Activated naive CD4-positive, alpha-beta T cell (primary cell): Measurements from ENCODE around the gene TMEM191C.
"Not testable (repeated sequence)": the region's sequence is repeated elsewhere in the genome, so short reads cannot be mapped to it uniquely, and the experiment has no call there.

Source experiments
- DNase-seq, 4 experiments: peaks; one replicate each; lab custom pipeline; 2025; lab: John Stamatoyannopoulos, UW

The TMEM191C gene

DNA sequence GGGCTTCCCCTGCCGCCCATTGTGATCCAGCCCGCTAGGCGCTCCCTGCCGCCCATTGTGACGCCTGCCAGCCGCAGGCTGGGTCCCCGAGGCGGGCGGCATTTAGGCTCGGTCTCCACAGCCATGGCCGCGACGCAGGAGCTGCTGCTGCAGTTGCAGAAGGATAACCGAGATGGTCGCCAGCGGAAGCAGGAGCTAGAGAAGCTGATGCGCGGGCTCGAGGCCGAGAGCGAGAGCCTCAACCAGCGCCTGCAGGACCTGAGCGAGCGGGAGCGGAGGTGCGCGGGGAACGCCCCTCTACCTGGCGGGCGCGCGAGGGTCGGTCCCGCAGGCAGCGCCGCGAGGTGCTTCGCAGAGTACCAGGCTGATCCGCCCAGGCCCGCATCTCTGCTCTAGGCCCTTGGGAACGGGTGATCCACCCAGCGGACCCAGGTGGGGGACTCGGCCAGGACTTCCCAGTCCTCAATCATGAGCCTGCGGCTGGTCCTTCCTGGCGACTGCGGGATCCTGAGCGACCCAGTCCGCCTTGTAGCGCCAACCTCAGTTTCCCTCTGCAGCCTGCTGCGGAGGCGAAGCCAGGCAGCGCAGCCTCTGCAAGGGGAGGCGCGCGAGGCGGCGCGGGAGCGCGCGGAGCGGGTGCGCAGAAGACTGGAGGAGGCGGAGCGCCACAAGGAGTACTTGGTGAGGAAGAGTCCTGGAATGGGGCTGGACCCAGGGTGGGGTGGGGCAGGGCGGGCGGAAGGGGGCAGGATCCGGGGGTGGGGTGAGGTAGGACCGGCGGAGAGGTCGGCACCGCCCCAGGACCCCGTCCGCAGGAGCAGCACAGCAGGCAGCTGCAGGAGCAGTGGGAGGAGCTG is at the start of gene TMEM191C:
TSS of gene TMEM191C (plus strand) at position 51 of the 857 bp plus-strand sequence. CDS start at position 124, 73 bp downstream.
- not testable (repeated sequence) for DNase-seq

DNA sequence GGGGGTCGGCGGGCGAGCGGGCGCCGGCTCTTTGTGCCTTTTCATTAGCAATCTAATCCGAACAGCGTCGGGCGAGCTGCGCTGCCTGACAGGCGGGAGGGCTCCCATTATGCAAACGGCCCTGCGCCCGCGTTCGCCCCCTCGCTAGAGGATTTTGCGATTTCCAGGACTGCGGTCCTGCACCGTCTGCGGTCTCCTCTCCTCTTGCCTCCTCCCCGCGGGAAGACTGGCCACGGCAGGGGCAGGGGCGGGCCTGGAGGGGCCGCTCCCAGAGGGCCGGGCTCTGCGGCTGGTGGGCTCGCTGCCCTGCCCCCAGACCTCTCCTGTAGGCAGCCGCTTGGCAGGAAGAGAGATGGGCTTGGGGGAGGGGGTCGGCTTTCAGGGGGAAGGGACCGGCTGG is 49.3 kb upstream of the TMEM191C start:
- DNase-seq: not testable (repeated sequence)

DNA sequence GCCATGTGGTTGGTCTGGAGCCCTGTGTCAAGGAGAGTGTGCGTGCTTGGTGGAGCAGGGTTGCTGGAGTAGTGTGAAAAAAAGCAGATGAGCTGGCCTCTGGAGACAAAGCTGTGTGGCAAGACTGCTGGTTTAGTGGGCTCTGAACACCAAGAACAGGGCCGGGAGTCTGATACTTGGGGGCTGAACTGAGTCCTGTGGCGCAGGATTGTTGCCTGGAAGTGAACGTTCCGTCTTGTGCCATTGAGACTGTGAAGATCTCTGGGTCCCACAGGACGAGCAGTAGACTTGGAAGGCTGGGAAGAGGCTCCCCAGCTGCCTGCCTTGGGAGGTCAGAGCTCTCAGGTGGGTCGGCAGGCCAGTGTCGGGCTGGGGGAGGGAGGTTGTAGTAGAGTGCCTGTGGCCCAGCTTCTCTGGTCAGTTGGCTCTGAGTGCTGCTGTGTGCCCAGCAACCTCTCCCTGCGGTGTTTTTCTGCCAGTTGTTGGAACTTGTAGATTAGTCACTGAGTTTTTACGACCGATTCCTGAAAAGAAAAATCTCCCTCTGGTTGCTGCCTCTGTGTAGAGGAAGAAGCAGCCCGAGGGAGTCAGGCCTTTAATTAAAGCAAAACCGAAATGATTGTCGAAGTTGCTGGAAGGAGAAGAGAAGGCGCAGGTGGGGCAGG is 48.1 kb upstream of the TMEM191C start:
- not testable (repeated sequence) for DNase-seq

DNA sequence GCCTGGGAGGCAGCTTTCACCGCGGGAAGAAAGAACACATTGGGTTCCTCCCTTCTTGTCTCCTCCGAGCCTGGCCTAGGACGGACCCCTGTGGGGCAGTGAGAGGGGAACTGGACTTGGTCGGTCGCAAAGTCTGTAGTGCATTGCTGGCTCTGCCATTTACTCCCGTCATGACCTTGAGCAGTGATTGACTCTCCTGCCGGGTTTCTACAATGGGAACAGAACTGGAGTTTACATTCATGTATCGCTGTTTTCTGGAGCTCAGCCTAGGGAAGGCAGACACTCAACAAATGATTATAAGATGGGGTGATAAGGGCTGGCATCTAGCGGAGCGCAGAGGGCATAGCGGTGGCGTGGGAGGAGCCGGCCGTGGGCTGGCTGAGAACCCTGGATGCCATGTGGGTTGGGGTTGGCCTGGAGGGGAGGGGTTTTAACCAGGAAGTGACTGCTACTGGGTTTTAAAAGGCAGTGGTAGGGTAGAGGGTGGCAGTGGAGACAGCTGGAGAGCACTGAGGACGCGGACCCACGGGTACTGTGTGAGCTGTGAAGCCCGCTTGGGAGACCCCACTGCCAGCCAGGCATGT is 46.9 kb upstream of the TMEM191C start:
- DNase-seq: not testable (repeated sequence)

DNA sequence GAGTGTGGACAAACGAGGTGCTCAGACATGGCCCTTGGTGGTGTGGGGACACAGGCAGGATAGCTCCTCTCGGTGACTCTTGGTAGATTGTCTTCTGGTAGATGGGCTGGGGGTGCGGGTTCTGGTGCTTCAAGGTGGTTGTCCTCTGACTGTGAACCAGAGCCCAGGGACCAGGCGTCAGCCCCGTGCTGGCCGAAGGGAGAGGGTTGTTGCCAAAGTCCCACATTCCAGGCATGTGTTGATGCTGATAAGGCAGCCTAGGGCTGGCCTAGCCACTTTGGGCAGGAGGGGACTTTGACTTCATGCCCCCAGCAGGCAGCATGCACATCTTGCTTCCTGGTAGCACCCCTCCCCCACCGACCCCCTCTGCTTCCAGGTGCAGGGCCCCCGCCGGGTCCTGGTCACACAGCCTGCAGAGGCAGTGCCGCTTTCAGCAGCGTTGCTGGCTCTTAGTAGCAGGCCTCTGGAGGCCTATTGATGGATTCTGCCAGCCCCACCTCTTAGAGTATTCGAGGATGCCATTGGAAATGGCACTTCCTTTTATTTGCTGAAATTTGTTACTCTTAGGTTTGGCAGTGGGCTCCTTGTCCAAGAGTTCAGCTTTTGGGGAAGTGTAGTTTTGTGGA is 43.0 kb upstream of the TMEM191C start:
- DNase-seq: not testable (repeated sequence)

DNA sequence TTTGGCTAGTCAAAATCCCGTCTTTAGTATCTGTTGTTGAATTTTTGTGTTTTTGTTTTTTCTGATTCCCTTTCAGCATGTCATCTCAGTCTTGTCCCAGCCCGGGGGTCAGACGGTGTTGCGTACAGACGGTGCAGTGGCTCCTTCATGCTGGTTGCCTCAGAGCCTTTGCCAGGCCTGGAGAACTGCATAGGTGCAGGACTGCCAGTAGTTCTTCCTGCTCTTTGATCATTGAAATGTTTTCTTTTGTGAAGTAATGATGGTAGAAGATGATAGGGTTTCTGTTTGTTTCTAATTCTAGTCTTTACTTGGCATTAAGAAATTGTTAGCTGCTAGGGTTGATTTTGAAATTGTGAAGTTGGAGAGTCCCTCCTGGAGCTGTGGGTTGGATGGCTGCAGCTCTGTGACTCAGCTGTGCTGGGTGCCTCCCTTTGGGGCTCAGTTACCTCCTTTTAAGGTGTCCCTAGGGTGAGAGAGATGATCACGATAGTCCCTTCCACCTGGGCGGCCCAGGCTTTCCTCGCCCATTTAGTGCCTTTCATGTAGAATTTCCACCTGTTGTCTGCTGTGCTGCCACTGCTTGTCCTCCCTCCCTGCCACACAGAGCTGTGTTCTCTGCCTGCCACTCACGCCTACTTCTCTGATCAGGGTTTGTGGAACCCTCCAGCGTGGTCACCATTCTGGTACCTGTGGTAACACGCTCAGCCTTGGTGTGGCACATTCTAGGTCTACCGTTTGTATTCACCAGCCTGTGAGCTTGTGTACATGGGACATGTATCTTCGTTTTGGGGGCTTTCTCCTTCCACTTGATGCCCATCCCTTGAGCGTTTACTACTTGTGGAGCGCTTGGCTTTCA is 32.6 kb upstream of the TMEM191C start:
- not testable (repeated sequence) for DNase-seq

DNA sequence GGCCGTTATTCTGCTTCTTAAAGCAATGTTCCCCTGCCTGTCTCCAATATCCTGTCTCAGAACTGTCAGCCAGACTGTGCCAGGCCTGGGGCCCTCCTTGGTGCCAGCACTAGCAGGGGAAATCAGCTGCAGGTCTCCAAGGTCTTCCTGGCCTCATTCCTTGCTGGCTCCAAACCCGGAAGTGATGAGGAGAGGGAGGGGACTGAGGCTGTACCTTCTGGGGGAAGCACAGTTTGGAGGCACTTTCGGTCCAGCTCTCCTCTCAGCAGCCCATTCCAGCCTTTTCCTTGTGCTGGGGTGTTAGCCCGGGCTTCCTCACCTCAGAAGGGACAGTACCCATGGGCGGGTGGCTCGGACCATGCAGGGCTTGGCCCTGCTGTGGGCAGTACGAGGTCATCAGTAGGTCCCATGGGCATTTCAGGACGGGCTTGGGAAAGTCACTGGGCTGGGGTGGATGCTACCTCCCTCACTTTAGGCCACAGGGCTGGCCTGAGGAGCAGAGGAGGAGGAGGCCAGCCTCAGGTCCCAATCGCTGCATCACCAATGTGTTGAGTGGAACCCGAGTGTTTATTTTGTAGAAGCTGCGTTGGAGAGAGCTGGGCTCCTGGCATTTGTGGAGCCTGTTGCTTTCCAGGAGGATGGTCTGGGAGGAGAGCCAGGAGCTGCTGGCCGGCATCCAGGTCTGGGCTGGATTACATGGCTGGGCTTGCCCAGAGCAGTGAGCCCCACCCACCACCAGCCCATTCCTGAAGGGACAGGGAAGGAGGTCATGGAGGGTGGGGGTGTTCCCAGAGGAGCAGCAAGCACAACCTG is 31.0 kb upstream of the TMEM191C start:
- DNase-seq: not testable (repeated sequence)

DNA sequence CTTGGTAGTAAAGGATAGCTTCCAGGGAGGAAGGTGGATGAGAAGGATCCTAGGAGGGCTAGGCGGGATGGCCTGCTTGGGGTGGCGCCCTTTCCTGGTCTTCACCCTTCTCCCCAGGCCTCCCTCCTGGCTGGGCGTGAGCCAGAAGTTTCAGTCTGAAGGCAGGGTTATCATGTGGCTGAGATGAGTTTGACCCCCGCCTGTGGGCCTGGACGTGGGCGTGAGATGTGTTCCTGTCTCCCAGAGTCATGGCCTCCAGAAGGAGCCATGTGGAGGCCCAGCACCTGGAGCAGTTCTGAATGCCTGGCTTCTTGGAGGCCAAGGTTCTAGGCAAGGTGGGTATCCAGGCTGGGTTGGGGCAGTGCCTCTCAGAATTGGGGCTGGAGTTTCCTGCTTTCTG is 29.2 kb upstream of the TMEM191C start:
- not testable (repeated sequence) for DNase-seq

DNA sequence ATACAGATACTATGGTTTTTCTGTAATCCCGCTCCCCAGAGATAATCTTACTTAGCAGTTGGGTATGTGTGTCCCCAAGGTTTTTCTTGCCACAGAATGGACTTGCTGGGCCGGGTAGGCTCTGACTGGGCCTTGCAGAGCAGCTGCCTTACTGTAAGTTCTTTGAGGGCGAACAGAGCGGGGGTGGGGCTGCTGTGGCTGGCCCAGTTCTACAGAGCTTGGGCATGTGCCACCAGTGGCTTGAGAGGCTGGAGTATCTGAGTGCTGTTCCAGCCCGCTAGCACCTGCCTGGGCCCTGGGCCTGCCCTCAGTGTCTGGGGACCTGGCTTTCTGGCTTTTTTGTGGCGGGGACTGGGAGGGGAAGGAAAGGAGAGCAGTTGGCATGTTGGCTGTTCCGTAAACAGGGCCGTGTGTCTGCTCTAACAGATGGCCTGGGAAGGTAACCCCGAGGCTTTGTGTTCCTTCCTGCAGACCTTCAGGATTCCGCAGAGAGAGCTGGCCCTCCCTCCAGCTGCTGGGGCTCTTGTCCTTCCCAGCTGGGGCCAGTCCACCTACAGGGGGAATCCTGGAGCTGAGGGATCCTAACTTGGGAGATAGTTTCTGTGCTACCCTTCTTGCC is 27.1 kb upstream of the TMEM191C start:
- not testable (repeated sequence) for DNase-seq

DNA sequence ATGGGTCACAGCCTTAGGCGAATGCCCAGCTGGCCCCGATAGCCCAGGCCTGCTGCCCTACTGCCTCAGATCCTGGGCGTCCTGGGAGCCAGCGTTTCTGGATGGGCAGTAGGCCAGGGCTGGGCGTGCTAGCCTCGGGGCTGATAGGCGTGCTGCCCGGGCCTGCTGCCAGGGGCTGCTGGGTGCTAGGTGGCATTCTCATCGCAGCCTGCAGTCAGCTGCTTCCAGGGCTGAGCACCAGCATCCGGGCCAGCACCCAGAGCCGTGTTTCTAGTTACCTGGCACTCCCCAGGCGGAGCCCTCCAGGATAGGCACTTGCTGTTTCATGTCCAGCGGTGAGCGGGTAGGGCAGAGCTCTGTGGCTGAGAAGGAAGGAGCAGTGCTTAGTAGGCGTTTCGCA is 26.5 kb upstream of the TMEM191C start:
- DNase-seq: not testable (repeated sequence)

DNA sequence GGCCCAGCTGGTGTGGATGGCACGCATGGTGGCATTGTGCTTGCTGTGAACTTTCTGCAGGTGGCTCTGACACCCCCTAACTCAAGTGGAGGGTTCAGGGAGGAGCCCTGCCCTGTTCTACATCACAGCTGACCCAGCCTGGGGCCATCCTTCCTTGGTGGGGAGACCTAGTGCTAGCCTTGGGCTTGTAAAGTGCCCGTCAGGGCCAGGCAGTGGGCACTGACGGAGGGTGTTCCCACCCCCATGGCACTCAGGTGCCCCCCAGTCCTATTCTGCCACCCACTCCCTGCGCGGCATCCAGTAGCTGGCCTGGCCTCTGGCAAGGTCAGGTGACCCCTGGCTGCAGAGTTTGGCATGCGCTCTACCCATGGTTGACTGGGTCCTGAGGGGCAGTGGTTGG is 26.0 kb upstream of the TMEM191C start:
- not testable (repeated sequence) for DNase-seq

DNA sequence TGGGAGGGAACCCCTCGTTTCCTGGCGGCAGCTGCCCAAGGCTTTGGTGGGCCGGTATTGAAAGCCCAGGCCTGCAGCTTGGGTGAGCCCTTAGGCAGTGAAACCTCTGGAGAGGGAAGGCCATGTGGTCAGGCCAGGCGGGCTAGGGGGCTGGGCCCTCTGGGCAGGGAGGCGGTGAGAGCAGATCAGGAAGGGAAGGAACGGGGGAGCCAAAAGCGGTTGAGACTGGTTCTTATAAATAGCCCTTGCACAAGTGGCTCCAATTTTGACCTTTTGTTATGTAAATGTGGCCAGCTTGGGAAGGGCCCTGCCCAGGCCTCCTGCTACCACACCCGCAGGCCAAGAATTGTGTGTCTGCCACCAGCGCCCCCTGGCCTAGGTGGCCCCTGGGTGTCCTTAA is 25.1 kb upstream of the TMEM191C start:
- DNase-seq: not testable (repeated sequence)

DNA sequence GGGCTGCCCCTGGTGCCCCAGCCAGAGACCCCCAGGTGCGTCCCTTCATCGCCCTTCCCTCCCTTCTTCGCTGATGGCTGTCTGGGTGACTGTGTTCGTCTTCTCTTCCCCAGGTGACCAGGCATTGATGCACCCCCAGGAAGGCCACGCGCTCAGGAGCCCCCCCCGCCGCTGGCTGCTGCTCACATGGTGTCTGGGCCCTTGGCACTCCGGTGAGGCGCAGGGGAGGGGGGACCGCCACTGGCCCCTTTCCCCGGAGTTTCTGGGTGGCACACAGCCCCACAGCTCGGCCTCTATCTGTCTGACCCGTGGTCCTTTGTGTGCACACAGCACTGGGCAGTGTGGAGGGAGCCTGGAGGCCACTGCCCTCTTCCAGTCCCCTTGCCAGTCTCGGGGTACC is 24.5 kb upstream of the TMEM191C start:
- DNase-seq: not testable (repeated sequence)

DNA sequence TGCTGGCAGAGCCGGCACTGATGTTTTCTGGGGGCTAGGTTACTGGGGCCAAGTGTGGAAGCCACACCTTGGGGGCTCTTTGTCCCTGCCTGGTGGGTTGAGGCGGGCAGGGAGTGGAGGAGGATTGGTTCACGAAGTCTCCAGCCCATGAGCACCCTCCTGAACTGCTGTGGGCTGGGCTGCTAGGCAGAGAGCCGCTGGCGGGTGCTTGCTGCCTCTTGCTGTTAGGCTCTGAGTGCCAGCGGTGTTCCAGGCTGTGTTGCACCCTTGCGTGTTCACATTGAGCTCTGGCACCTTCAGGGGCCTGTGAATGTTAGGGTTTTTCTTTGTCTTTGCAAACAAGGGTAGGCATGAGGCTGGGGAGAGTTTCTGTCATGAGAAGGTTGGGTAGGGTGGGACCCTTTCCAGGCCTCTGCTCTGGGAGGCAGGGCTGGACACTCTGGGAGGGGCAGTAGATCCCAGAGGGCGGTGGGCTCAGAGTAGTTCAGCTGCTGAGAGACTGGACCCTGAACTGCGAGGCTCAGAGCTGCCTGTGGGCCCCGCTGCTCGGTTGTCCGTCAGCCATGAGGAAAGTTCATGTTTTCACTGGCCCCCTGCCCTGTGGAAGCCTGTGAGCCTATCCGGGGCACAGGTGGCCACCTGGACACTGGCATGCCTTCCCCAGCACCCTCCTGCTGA is 24.0 kb upstream of the TMEM191C start:
- DNase-seq: no peak

DNA sequence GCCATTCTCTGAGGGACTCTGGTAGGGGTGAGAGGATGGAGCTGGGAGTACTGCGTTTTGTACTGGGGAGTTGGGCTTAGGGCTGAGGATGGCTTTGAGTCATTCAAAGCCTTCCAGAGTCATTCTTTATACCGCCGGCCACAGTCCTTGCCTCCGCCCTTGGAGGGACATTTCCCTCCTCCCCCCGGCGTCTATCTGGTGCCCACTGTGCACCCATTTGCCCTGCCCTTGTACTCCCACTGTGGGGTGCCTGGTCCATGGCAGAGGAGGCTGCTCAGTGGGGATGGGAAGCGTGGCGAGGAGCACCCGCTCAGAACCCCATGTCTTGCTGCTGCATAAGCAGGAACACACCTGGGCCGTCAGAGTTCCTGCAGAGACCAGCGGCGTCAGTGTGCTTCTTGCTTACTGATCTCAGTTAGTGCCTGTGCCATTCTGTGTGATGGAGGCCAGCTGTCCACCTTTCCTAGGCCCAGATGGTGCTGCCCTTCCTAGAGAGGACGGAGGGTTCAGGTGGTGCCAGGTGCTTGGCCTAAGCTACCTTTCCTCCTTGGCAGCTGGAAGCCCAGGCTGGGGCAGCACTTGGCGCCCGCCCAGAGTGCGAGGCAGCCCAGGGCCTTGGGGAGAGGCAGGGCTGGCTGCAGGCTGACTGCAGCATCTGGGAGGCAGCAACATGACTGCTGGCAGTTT is 23.3 kb upstream of the TMEM191C start:
- DNase-seq: no peak

DNA sequence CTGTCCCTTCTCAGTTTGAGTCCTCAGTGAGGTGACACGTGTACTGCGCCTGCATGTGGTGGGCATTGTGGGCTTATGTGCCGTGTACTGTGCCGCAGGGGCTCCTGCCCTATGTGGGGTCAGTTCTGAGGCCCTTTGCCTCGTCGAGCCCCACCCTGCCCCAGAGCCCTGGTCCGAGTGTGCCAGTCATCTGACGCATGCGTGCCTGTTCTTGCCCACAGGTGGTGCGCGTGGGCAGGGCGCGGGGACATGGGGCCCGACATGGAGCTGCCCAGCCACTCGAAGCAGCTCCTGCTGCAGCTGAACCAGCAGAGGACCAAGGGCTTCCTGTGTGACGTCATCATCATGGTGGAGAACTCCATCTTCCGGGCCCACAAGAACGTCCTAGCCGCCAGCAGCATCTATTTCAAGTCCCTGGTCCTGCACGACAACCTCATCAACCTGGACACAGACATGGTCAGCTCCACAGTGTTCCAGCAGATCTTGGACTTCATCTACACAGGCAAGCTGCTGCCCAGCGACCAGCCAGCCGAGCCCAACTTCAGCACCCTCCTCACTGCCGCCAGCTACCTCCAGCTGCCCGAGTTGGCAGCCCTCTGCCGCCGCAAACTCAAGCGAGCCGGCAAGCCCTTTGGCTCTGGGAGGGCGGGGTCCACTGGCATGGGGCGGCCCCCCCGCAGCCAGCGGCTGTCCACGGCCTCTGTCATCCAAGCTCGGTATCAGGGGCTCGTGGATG is 22.3 kb upstream of the TMEM191C start:
- DNase-seq: no peak

DNA sequence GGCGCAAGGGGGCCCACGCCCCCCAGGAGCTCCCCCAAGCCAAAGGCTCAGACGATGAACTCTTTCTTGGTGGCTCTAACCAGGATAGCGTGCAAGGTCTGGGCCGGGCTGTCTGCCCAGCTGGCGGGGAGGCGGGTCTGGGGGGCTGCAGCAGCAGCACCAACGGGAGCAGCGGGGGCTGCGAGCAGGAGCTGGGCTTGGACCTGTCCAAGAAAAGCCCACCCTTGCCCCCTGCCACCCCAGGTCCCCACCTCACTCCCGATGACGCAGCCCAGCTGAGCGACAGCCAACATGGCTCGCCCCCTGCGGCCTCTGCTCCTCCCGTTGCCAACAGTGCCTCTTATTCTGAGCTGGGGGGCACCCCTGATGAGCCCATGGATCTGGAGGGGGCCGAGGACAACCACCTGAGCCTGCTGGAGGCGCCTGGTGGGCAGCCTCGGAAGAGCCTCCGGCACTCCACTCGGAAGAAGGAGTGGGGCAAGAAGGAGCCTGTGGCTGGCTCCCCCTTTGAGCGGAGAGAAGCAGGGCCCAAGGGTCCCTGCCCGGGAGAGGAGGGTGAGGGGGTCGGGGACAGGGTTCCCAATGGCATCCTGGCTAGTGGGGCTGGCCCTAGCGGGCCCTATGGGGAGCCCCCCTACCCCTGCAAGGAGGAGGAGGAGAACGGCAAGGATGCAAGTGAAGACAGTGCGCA is 21.6 kb upstream of the TMEM191C start:
- no peak for DNase-seq
